Cardiac fibroblast (primary cell): ENCODE data around the gene SELENOO.

Experiments used
- DNase-seq, 2 donors: peaks; one replicate each; pipeline versions ENCODE4 v3.0.0 to v3.0.0-alpha.2; 2010; ENCODE audit warnings: low read depth in 2 of 2
- H3K4me3 ChIP-seq, 2 donors: replicated peaks in 1 of 2; 1 replicate in 1 of 2; 2 replicates in 1 of 2; pipeline ENCODE4 v1.5.1; 2011; ENCODE audit warnings: low read depth in 2 of 2, low read length in 2 of 2, mild to moderate bottlenecking in 2 of 2, moderate library complexity in 1 of 2
- CTCF ChIP-seq: IDR thresholded peaks from one replicate; pipeline ENCODE4 v1.5.1; 2011; ENCODE audit warnings: low read depth, mild to moderate bottlenecking, low read length, inconsistent platforms

The SELENOO gene

GRCh38 chr22:50169181-50169759 is 31.5 kb upstream of the SELENOO start:
- peak overlapping the region in 1 of 2 donors; percentile 59 for H3K4me3 ChIP-seq
- no peak for DNase-seq
- TF ChIP-seq CTCF = no peak

DNA sequence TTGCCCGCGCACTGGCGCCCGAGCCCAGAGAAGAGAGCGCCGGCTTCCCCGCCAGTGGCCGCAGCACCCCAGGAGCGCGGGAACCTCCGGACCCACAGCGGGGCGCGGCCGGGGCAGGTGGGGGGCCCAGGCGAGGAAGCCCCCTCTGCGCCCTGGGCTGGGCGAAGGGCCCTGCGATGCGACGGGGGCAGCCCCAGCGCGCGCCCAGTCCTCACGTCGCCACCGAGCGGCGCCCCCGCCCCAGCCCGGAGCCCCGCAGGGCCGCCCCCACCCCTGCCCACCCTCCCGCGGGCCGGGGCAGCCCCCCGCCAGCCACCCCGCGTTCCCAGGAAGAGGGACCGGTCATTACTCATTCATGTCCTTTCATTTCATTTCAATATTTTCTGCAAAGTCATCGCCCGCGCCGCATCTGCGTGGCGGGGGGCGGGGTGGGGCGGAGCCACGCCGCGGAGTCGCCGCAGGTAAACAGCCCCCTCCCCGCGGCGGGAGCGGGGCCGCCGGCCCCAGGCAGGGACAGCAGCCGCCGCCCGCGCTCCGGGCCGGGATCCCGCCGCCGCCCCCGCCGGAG is 31.0 kb upstream of the SELENOO start:
- peak overlapping the region; percentile 22 to 59 for H3K4me3 ChIP-seq
- DNase-seq = peak; percentile 37 to 41
- no peak for TF ChIP-seq CTCF

DNA sequence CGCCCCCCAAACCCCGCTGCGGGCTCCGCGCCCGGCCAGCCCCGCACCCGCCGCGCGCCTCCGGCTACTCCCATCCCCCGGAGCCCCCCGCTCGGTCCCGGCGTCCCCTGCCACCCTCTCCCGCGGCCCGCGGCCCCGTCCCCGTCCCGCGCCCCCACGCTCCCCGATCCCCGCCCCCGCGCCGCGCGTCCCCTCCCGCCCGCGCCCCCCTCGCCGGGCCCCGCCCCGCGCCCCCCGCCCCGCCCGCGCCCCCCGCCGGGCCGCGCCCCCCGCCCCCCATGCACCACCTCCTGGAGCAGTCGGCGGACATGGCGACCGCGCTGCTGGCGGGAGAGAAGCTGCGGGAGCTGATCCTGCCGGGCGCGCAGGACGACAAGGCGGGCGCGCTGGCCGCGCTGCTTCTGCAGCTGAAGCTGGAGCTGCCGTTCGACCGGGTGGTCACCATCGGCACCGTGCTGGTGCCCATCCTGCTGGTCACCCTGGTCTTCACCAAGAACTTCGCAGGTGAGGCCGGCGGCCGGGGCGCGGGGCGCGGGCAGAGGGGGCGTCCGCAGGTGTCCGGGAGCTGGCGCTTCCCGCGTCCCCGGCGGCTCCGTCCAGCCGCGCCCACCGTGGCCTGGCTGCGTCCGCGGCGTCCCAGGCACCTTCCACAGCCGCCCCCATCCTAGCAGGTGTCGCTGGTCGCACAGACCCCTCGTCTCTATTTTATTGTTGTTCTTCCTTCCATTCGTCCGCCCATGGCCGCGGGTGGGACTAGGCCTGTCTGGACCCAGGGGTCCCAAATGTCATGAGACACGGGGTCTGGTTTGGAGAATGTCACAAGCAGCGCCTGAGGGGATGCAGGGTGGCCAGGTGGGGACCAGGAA is 30.1 kb upstream of the SELENOO start, which contains the start of gene PANX2:
Gene PANX2 (plus strand): TSS at position 279 of the 866 bp plus-strand sequence. CDS start 0 bp downstream, at position 279.
- DNase-seq = no peak
- no peak for TF ChIP-seq CTCF
- H3K4me3 ChIP-seq = peak within 1 kb of the TSS; percentile 44 to 59

GRCh38 chr22:50171319-50171964 is 29.4 kb upstream of the SELENOO start:
- peak overlapping the region; percentile 32 to 59 for H3K4me3 ChIP-seq
- TF ChIP-seq CTCF = no peak
- DNase-seq = no peak

GRCh38 chr22:50171965-50172421 is 28.8 kb upstream of the SELENOO start:
- H3K4me3 ChIP-seq = no peak overlapping the region
- no peak for TF ChIP-seq CTCF
- DNase-seq = no peak

DNA sequence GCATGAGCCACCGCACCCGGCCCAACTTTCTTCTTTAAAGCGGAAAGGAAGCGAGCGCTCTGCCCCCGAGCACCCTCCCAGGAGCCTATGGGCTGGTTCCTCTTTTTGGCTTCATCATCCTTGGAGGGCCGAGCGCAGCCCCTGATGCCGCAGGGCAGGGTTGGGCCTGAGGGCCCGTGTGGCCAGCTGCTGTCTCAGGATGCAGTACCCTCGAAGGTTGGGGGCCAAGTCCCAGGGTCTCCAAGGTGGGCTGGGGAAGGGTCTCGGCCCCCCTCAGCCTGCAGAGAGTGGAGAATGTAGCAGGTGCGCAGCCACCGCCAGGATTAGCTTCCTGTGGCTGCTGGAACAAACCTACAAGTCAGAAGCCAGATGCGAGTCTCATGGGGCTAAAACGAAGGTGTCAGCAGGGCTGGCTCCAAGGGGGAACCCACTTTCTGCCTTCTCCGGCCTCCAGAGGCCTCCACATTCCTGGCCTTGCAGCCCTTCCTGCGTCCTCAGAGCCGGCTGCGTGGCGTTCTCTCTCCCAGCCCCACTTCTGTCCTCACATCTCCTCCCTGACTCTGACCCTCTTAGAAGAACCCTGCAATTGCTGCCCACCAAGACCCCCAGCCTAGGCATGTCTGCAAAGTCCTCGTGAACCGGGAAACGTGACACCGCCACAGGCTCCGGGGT is 27.4 kb upstream of the SELENOO start:
- no peak overlapping the region for H3K4me3 ChIP-seq
- TF ChIP-seq CTCF = no peak
- DNase-seq = no peak
